ENCODE measurements around the gene LRBA.

Gene LRBA

DNA sequence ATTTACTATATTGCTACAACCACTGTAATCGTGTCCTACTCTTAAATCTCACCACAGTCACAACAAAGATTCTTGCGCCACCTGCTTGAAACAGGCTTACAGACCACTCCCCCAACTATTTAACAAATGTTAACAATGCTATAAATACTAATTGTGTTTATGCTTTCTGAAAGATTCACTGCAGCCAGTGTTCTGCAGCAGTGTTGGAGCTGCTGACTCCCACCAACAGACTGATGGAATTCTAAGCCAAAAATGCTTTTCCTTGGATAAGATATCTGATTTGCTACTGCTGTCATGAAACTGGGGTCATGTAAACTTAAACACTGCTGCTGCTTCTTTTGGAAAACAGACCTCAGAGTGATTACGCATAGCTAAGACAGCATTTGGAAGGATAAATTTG, 677.4 kb downstream of the LRBA start:
- FAIRE-seq = no peak

DNA sequence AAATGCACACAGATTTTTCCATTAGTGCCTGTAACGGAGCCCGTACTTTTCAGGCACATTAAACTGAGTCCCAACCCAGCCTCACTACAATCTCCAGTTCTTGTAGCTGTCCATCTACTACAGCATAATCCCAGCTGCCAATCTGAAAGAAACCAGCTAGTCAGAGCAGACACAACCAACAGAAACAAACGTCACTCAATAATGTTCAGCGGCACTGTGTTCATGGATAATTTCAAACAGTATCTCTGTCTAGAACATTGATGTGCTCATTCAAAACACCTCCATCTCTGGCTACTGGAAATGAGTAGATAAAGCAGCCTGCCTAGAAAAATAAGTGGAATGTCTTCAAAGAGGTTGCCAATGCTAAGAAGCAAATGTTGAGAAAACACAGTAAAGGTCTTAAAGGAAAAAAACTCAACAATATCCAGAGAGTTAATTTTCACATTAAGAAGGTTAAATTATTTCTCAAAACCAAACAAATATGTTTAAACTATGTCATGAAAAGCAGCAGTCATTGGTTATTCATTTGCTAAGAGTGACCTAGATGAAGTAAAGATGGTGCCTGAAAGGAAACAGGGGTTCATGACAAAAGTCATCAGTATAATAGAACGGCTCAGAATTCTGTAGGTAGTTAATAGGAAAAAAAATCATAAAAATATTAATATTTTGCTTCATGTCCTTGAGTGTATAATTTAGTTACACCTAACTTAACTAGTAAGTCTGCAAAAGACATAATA, 678.2 kb downstream of the LRBA start:
- no peak for FAIRE-seq

DNA sequence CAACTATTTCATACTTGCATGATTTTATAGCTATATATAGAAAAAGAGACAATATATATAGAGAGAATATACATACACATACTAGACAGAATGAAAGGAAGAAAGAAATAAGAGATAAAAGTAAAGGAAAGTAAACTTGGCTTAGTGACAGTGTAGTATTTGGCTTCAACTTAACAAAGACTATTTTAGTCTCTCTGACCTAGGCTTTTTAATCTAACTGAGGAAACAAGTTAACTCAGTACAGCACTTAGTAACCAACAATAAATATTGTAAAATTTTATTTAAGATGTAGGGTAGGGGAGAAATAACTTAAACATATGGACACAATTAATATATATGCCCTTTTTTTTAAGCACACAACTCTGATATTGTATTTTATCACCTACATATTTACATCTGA, 682.1 kb downstream of the LRBA start:
- FAIRE-seq = no peak

DNA sequence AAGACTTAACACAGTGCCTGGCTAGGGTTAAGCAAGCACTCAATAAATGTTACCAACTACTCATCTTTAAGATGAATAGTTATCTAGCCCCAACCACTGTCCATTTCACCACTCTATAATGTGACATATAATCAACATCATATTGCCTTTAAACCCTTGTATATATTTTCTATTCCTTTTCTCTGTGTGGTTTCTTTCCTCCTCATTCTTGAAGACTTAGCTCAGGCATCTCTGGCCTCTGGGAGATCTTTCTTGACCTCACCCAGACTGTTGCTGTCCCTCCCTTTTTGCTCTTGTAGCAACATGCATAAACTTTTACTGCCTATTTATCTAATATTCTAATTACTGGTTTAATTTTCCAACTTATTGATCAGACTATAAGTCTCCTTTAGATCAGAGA, 683.0 kb downstream of the LRBA start:
- no peak for FAIRE-seq

DNA sequence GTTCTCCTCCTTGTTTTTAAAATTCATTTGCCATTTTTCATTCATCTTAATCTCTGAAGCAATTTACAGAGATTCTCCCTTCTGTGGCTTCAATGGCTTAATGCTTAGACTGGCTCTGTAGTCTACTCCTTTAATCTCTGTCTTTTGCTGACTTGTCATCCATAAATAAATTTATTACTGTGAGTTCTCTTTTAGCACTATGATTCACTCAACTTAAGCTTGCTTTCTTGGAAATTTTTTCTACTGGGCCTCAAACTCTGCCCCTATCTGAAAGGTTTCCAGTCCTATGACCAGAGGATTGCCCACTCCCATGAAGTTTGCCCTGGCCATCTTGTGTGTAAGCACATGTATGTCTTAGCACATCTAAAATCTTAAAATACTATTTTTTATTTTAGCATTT, 685.7 kb downstream of the LRBA start:
- no peak for FAIRE-seq

DNA sequence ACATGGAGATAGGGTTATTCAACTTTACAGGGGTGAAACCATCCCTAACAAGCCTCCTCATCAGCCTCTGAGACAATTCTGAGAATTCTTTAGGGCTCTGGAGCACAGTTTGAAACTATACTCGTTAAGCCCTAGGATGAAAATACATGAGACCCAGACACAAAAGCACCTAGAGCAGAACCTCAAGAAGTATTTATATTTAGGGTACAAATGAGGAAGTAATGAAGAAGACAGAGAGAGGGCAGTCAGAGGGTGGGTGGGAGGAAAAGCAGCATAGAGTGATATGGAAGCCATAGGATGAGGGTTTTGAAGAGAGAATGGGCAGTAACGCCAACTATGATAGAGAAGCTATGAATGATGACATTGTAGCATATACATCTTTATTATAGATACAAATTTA, 686.6 kb downstream of the LRBA start:
- FAIRE-seq = no peak

DNA sequence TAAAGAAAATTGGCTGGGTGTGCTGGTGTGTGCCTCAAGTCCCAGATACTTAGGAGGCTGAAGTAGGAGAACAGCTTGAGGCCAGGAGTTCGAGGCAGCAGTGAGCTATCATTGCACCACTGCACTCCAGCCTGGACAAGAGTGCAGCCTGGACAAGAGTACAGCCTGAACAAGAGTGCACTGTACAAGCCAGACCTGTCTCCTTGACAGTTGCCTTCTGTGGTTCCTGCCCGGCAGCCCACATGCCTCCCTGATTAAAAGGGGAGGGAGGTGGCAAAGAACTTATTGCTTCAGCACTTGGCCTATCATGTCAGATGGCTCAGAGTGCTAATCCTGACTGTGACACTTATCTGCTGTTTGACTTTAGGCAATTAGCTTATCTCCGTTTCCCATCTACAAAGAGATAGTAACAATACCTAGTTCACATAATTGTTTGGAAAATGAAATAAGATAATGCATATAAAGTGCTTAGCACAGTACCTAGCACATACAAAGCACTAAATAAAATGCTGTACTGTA, 687.8 kb downstream of the LRBA start:
- FAIRE-seq = no peak

DNA sequence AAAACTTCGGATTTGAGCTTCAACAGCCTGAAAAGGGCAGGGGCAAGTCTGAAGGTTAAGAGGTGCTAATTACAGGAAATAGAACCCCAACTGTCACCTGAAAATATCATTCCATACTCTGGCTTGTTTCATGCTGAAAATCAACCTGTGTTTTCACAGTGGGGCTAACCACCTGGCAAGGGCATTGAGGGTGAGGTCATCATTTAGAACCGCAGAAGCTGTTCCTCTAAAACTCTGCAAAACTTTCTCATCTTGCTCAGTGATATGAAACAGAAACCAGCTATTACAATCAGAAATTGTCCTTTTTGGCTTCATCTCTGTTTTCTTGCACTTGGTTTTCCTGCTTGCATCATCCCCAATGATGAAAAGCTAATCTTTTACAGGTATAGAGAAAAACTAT, 689.2 kb downstream of the LRBA start:
- FAIRE-seq = no peak

DNA sequence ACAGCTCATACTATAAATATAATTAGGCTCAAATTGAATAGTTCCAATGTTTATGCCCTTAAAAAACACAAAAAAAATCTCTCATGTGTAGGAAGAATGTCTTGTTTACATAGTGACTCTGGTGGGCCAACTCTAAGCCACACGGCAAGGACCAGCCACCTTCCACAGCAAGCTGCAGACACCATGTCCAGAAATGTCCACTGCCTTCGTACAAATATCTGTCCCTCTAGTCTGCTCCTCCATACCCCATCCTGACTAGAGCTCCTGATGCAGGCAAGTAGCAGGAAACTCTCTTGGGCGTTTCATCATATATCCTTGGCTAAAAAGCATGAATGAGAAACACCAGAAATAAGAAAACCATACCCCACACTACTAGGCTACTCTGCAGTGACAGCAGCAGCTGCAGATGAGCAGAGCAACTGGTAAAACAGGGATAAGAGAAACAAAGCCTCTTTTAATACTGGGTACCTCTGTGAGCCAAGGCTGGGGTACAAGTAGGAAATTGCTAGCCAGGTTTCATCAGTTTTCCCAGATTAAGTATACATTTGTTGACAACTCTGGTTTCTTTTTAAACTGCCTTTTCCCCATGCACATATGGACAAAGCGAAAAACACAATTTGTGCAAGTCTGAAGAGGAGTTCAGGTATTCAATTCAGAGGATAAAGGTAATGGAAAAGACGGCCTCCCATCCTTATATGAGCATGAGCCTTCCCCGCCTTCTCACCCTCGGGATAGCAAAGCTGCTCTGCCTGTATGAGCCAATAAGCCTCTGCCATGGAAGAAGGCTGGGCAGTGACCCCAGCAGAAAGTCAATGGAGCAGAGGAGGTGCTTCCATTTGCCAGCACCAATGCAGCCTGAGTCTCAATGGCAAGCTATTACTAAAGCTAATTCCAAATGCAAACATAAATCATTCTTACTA, 691.4 kb downstream of the LRBA start:
- FAIRE-seq = no peak

DNA sequence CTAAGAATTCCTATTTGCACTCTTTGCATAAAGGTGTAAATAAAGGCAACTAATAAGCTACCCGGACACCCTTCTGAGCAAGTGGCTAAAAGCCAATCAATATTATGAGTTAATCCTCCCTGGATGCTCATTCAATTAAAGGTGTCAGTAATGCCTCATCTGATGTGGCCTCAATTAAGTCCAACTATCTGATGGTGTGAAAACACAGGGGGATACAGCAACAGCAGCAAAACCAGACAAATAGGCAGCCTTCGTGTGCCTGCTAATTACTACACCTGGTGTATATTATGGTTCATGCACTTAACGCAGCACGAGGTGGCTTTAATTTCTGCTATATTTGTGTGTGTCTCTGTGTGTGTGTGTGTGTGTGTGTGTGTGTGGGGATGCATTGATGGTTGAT, 692.4 kb downstream of the LRBA start:
- no peak for FAIRE-seq

DNA sequence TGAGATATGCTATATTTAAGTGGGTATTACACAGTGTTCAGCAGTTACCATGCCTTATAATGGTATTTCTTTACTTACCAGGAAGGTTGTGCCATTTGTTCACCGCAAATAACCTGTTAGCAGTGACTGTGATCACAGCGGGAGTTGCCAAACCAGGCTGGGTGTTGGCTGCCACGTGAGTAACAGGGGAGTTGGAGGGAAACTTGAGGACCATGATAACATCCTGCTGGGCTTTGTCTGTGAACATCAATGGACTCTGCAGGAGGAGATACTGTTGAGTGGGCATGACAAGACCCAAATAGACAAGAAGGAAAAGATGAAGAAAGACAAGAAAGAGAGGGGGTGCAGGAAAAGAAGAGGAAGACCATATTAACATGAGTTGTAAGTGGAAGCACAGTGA, 694.0 kb downstream of the LRBA start:
- no peak for FAIRE-seq

DNA sequence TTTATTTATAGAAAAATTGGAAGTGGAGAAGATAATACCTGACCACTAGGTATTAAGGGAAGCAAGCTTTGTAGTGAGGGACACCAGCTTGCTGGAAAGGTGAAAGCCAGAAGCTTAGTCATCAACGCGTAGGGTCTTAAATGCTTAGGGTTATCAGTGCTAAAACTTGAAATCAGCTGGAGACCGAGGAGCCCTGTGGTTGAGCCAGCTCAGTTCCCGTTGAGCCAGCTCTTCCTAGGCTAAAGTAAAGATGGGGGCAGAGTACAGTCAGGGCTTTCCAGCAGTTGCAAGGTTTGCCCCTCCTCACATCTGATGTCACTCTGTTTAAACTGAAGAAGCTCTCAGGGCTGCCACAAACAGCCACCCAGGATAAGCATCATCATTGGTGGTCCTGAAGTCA, 696.1 kb downstream of the LRBA start:
- FAIRE-seq = no peak

DNA sequence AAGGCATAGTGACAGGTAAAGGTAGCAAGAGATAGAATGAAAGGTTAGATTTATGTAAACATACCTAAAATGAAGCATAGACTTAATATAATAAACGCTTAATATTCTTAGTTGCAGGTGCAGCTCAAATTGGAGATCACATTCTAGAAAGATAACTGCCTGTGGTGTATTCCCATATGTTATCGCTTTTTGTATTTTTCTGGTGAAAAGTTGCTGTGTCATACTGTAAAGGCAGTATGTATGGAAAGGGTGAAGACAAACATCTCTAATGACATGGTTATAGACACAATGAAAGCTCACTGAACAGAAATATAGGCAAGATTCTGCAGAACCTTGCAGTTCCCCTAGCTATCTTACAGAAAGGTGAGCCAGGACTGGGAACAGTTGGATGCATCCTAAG, 696.6 kb downstream of the LRBA start:
- FAIRE-seq = no peak

DNA sequence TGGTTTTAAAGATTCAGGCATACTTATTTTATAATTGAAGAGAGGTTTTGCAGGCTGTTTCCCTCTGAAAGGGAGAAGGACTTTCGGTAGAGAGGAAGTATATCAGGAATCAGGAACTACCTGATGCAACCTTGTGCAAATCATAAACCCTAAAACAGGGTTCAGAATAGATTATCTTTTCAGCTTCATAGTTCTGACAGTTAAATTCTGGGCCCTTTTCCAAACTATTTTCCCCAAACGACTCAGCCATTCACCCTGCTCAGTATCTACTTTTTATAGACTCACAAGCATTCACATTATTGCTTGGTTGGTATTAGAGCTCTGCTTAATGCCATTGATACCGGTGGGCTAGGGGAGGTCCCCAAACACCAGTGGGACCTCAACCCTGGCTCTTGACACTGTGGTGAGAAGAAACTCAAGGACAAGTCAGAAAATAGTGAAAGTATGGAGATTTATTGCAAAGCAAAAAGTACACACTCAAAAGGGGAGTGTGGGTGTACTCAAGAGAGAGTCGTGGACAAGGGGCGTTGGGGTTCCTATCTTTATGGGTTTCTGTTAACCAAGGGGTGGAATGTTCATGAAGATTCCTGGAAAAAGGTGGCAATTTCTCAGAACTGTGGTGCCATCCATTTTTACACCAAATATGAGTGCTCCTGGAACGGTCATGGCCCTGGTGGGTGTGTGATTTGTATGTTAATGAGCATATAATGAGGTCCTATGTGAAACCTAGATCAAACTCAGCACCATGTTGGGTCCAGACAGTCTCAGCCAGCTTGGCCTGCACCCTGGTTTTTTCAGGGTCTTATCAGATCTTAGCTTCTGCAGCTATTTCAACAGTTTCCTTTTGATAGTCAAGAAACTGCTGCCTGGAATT, 698.5 kb downstream of the LRBA start:
- no peak for FAIRE-seq

DNA sequence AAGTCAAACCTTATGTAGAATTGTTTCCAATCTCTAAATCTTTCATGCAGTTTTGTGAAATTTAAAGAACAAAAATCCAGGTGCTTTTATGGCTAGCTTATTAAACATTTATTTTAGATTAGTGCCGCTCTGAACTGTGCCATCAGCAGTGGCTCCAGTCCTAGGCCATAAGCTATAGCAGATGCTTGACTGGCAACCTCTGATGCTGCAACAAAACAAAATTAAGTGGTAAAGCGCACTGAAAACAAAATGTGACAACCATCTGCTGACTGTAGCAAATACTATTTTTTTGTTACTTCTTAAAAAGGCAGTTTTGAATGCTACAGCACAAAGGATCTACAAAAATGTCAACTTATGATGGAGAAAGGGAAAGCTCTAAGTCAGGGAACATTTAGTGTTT, 699.4 kb downstream of the LRBA start:
- FAIRE-seq = no peak

DNA sequence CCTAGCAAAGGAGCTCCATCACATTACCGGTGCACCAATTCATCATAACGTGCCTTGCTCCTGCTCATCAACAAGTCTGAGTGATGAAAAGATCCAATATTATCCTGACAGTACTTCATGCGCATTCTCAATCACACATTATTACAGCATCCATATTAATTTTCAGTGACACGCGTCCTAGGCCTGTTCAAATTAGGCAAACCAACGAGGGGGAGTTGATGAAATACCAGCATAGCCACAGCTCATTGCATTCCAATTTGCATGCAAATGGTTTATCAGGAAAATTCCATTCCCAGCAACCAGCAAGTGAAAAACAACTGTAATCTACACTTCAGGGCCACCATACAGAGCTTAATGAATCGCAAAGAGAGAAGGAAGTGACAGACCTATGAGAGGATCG, 699.9 kb downstream of the LRBA start:
- no peak for FAIRE-seq

DNA sequence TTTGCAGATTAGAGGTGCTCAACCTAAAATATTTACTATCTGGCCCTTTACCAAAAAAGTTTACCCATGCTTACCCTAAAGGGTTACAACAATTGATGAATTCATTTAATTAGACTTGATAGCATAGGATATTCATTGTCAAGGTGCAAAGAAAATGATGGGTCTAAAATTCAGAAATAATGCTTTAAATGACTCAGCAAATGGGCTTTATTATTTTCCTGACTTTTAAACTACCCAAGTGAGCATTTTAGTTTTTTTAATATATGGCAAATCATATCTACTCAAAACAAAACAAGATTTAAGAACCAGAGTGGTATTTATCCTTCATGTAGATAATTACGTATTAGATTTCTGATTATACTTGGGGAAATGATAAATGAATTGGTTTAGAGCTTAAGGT, 701.1 kb downstream of the LRBA start:
- FAIRE-seq = no peak

DNA sequence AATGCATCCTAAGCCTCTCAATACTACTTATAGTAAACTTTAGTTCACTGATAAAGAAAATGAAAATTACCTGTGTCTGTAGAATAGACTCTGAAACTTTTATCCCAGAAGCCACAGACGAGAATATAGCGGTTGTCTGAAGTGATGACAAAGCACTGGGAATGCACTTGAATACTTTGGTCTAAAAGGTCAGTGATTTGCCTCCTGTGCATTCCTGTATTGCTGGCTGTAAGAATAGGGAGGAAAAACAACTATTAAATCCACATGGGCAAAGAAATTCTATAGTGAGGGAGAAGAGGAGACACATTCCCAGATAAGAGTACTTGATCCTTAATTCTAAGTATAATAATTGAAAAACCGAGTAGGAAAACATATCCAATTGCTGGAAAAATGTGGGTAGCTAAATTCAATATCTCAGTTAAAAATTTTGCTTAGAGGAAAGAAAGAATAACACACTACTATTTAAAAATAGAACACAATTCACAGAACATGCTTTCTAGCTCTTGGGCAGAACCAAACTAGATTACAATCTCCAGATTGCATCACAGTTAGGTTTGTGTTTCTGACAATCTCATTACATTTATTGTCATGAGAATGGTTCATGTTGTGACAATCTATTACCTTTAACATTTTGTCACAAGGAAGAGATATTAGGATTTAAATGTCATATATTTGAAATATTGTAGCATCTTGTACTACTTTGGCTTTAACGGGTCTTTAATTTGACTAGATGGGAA, 704.8 kb downstream of the LRBA start:
- no peak for FAIRE-seq

DNA sequence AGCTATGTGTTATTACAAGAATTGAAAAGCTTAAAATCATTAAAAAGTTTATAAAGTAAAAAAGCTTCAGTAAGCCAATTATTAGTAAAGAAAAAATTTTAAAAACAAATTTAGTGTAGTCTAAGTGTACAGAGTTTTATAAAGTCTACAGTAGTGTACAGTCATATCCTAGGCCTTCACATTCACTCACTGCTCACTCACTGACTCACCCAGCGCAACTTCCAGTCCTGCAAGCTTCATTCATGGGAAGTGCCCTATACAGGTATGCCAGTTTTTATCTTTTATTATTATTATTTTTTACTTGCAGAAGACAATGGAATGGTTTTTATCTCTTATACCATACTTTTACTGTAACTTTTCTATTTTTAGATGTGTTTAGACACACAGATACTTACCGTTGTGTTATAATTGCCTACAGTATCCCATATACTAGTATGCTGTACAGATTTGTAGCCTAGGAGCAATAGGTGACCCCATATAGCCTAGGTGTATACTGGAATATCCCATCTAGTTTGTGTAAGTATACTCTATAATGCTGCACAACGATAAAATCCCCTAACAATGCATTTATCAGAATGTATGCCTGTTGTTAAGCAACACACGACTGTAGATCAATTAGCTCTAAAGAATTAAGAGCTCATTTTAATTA, 706.1 kb downstream of the LRBA start:
- peak; percentile 43 for FAIRE-seq

DNA sequence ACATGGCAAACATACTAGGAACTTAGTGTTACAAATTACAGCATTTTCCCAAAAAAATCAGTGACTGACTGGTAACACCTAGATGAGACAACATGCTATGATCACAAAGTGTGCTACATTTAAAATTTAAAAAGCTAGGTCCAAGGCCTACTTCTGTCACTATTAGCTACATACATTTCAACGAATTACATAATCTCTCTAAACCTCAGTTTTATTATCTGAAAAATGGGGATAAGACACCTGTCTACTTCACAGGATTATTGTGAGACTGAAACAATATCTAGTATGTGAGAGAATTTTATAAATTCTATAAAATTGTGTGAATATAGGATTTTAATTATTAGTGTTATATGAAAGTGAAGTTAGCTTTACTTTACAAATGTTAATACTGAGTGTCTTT, 708.4 kb downstream of the LRBA start:
- FAIRE-seq = no peak

DNA sequence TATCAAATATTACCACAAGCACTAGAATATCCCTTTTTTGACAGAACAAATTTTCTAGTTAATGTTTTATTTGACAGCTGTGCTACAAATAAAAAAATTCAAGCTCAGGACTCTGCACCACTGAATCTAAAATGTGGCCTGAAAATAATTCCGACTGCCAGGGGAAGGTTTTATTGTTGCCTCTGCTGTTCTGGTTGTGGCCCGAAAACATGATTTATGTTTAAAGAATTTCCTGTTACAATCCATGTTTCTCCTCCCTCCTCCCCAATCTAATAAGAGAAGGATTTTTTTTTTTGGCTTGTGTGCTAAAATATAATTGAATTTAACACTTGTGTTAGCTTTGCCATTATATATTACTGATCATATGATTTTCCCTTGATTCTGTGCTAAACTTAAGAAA, 709.1 kb downstream of the LRBA start:
- no peak for FAIRE-seq

DNA sequence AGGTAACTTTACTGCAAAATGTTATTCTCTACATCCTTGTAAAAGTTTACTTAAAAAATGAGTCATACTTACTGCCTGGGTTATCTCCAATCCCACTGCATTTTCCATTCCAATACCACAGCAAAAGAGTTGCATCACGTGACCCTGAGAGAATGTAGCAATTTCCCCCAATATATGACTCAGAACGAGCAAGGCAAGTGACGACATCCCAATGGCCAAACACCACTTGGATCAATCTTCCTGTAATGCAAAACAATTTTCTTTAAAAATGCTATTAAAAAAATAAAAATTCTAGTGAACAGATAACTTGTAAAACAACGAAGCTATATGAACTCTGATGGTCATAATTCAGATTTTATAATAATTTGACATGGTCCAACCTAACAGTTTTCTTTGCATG, 712.5 kb downstream of the LRBA start:
- FAIRE-seq = no peak

Data from TTC549 (cell line).